ENCODE measurements around the gene HES4.

Gene HES4

DNA sequence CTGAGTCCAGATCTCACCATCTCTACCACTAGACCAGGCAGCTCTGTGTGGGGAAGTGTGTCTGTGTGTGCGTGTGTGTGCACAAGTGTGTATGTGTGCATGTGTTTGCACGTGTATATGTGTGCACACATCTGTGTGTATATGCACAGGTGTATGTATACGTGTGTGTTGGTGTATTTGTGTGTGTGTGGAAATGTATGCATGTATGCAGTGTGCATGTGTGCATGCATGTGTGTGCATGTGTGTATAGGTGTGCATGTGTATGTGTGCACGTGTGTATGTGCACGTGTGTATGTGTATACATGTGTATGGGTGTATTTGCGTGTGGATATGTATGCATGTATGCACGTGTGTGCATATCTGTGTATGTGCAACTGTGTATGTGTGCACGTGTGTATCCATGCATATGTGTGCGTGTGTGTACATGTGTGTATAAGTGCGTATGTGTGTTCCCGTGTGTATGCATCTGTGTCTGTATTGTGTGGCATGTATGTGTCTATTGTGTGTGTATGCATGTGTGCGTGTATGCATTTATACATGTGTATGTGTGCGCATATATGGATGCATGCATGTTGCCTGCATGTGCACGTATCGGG lies 30.5 kb downstream of the HES4 start:
- Histone ChIP-seq H3K4me2 (ENCODE audit: low read depth, low read length, poor library complexity, severe bottlenecking) (no peak overlapping the region), H3K9ac (ENCODE audit: low read depth, low read length, poor library complexity, severe bottlenecking) (no peak overlapping the region), H2AFZ (ENCODE audit: low read length) (no peak overlapping the region), H3K4me3 (ENCODE audit: low read length, poor library complexity, severe bottlenecking) (no peak overlapping the region), H3F3A (ENCODE audit: low read depth) (no peaks in the 10 kb centered on the region), H3K27me3 (ENCODE audit: insufficient read depth, low read length, poor library complexity, severe bottlenecking) (no peaks in the 10 kb centered on the region), H3K36me3 (ENCODE audit: insufficient read depth, low read length) (no peaks in the 10 kb centered on the region), H3K9me3 (ENCODE audit: insufficient read depth, low read depth, low read length) (no peaks in the 10 kb centered on the region), H4K20me1 (ENCODE audit: insufficient read depth, low read length, poor library complexity, severe bottlenecking) (no peaks in the 10 kb centered on the region), H3K4me1 (ENCODE audit: insufficient read depth, low read length, poor library complexity, severe bottlenecking) (peaks cover 16% of the 10 kb centered on the region), H3K79me2 (ENCODE audit: insufficient read depth, low read length) (no peaks in the 10 kb centered on the region), H3K9me2 (replicated peaks; ENCODE audit: low read depth, low read length) (no peaks in the 10 kb centered on the region)
- no peak for TF ChIP-seq EZH2phosphoT487 (IDR thresholded peaks at IDR 0.05; ENCODE audit: borderline replicate concordance)
- TF ChIP-seq, protein P1, sequence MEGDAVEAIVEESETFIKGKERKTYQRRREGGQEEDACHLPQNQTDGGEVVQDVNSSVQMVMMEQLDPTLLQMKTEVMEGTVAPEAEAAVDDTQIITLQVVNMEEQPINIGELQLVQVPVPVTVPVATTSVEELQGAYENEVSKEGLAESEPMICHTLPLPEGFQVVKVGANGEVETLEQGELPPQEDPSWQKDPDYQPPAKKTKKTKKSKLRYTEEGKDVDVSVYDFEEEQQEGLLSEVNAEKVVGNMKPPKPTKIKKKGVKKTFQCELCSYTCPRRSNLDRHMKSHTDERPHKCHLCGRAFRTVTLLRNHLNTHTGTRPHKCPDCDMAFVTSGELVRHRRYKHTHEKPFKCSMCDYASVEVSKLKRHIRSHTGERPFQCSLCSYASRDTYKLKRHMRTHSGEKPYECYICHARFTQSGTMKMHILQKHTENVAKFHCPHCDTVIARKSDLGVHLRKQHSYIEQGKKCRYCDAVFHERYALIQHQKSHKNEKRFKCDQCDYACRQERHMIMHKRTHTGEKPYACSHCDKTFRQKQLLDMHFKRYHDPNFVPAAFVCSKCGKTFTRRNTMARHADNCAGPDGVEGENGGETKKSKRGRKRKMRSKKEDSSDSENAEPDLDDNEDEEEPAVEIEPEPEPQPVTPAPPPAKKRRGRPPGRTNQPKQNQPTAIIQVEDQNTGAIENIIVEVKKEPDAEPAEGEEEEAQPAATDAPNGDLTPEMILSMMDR (conservative IDR thresholded peaks at IDR 0.05; ENCODE audit: low read length) = no peak

DNA sequence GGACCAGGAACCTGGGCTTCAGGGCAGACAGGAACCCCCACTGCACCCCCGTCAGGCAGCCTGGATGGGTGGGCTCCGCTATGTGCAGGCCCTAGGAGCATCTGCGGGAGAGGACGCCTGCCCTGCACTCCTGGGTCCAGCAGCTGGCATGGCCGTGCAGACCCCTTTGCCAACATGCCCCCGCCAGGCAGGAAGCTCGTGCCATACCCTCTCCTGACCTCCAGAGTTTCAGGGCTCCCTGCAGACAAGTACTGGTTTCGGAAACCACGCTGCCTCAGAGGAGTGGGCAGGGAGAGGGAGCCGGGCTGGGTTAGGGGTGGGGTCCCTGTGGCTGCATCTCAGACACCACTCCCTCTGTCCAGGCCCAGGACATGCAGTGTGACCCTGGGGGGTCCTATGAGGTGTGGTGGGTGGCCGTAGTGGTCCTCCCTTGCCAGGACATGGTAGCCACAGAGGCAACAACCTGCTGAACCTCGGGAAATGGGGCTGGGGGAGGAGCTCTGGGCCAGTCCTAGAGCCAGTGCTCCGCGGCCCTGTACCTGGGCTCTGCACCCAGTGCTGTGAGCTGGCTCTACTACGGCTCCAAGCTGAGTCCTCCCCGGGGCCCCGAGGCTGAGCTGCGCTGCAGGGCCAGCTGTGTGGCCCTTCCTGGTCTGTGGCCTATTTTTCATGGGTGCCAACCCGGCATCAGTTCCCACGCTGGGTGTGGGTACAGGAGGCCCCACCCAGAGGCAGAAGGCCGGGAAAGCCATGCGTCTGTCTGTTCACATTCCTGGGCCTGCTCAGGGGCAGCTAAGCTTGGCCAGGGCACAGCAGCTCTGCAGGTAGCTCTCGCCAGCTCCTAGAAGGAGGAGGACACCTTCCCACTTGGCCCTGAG lies 32.2 kb downstream of the HES4 start:
- Histone ChIP-seq H4K20me1 (ENCODE audit: insufficient read depth, low read length, poor library complexity, severe bottlenecking) (no peaks in the 10 kb centered on the region), H3K27me3 (ENCODE audit: insufficient read depth, low read length, poor library complexity, severe bottlenecking) (no peaks in the 10 kb centered on the region), H3F3A (ENCODE audit: low read depth) (no peaks in the 10 kb centered on the region), H3K36me3 (ENCODE audit: insufficient read depth, low read length) (no peaks in the 10 kb centered on the region), H3K9me3 (ENCODE audit: insufficient read depth, low read depth, low read length) (no peaks in the 10 kb centered on the region), H3K9ac (ENCODE audit: low read depth, low read length, poor library complexity, severe bottlenecking) (no peak overlapping the region), H3K4me3 (ENCODE audit: low read length, poor library complexity, severe bottlenecking) (peak overlapping the region; percentile 67), H3K4me2 (ENCODE audit: low read depth, low read length, poor library complexity, severe bottlenecking) (peak overlapping the region; percentile 78), H3K79me2 (ENCODE audit: insufficient read depth, low read length) (no peaks in the 10 kb centered on the region), H2AFZ (ENCODE audit: low read length) (no peak overlapping the region), H3K4me1 (ENCODE audit: insufficient read depth, low read length, poor library complexity, severe bottlenecking) (peaks cover 16% of the 10 kb centered on the region), H3K9me2 (replicated peaks; ENCODE audit: low read depth, low read length) (no peaks in the 10 kb centered on the region)
- TF ChIP-seq, protein P1 (conservative IDR thresholded peaks at IDR 0.05; ENCODE audit: low read length) = no peak
- TF ChIP-seq EZH2phosphoT487 (IDR thresholded peaks at IDR 0.05; ENCODE audit: borderline replicate concordance) = no peak

DNA sequence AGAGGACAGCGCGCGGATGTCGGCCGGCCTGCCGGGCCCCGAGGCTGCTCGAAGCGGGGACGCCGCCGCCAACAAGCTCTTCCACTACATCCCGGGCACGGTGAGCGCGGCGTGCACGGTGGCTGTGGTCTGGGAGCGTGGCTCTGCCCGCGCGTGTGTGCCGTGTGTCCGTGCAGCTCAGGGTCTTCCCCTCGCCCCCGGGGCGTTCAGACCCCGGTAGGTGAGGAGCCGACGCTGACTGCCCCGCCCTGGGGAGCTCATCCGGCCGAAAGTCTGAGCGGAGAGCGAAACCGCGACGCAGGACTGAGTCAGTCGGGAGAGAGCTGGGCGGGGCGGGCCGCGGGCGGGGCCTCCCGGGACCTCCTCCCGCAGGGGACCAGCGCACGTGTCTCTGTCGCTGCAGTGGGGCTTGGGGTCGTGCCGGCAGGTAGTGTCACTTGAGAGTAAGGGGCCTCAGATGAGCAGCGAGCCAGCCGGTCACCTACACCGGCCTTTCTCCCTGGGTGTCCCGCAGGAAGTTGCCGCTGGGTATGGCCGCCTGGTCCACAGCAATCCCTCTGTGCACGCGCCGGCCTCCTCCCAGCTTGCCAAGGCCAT lies 33.1 kb downstream of the HES4 start:
- Histone ChIP-seq H3K9ac (ENCODE audit: low read depth, low read length, poor library complexity, severe bottlenecking) (peak overlapping the region; percentile 45), H3K27me3 (ENCODE audit: insufficient read depth, low read length, poor library complexity, severe bottlenecking) (no peaks in the 10 kb centered on the region), H3K4me3 (ENCODE audit: low read length, poor library complexity, severe bottlenecking) (peak overlapping the region; percentile 67), H2AFZ (ENCODE audit: low read length) (peak overlapping the region; percentile 89), H3K4me2 (ENCODE audit: low read depth, low read length, poor library complexity, severe bottlenecking) (peak overlapping the region; percentile 78), H3K36me3 (ENCODE audit: insufficient read depth, low read length) (no peaks in the 10 kb centered on the region), H3K79me2 (ENCODE audit: insufficient read depth, low read length) (no peaks in the 10 kb centered on the region), H3K9me2 (replicated peaks; ENCODE audit: low read depth, low read length) (no peaks in the 10 kb centered on the region), H3F3A (ENCODE audit: low read depth) (no peaks in the 10 kb centered on the region), H3K9me3 (ENCODE audit: insufficient read depth, low read depth, low read length) (no peaks in the 10 kb centered on the region), H3K4me1 (ENCODE audit: insufficient read depth, low read length, poor library complexity, severe bottlenecking) (peaks cover 16% of the 10 kb centered on the region), H4K20me1 (ENCODE audit: insufficient read depth, low read length, poor library complexity, severe bottlenecking) (no peaks in the 10 kb centered on the region)
- TF ChIP-seq EZH2phosphoT487 (IDR thresholded peaks at IDR 0.05; ENCODE audit: borderline replicate concordance) = no peak
- TF ChIP-seq, protein P1 (conservative IDR thresholded peaks at IDR 0.05; ENCODE audit: low read length) = no peak
